HepG2 (cell line): ENCODE measurements around the gene TNFSF10. TPM values are rescaled to one million over a fixed set of nuclear protein-coding genes. Genes with fewer than 3 reads are reported as not detected.

Experiments
- ATAC-seq: fragments of 200-7000 bp; cut with Tn5 transposase; 3 replicates; pipeline ENCODE4 v1.9.1; 2020; ENCODE audit warnings: mild to moderate bottlenecking, moderate library complexity
- Bru-seq: library from RNA; stranded (reverse); fragments of 400-500 nt; gene quantifications from one replicate; lab custom pipeline; 2021; lab: Mats Ljungman, UMichigan
- BruChase-seq, 2 experiments: library from RNA; stranded (reverse); fragments of 400-500 nt; gene quantifications; one replicate each; lab custom pipeline; 2021; lab: Mats Ljungman, UMichigan
- BruUV-seq: library from RNA; stranded (reverse); fragments of 400-500 nt; replicated peaks from 2 replicates; lab custom pipeline; 2021; lab: Mats Ljungman, UMichigan
- CTCF ChIA-PET: fragments of 300-600 bp; formaldehyde crosslinking; extraction: SDS; loops from one replicate; lab custom pipeline; 2021; ENCODE audit warnings: low total read pairs, inconsistent platforms, low intra/inter-chr PET ratio; lab: Yijun Ruan, JAX
- POLR2A ChIA-PET: fragments of 350-600 bp; sonication (Branson Sonifier 250); formaldehyde crosslinking; loops from one replicate; lab custom pipeline; 2020; ENCODE audit warnings: antibody characterized with exemption, inconsistent platforms; lab: Yijun Ruan, JAX
- DNase-seq: peaks from one replicate; pipeline ENCODE4 v3.0.0-alpha.2; 2015; ENCODE audit warnings: low spot score
- FAIRE-seq: peaks from 3 replicates; lab custom pipeline; 2011; peaks lifted over from hg19 to GRCh38; lab: Jason Lieb, UNC
- H2AFZ ChIP-seq: one replicate; pipeline ENCODE4 v1.6.1; 2011; ENCODE audit warnings: low read length, inconsistent platforms
- H3K27ac ChIP-seq: fragments of 300-600 bp; 3 replicates; pipeline ENCODE4 v1.8.0; 2011; ENCODE audit warnings: mixed run types, mild to moderate bottlenecking, mixed read lengths, low read length, inconsistent platforms; ENCODE audit not compliant: insufficient read depth; ENCODE audit errors: extremely low read length
- H3K27me3 ChIP-seq, 2 experiments: fragments of 200-600 bp in 1 of 2; 2 replicates in 1 of 2; 3 replicates in 1 of 2; pipeline versions ENCODE4 v1.6.0 to v1.8.0; 2011; ENCODE audit warnings: low read length in 2 of 2, mild to moderate bottlenecking in 2 of 2, moderate library complexity in 2 of 2, inconsistent platforms in 1 of 2; ENCODE audit not compliant: insufficient read depth in 2 of 2, control insufficient read depth in 1 of 2
- H3K36me3 ChIP-seq, 2 experiments: fragments of 200-600 bp in 1 of 2; replicated peaks in 1 of 2; 2 replicates in 1 of 2; 3 replicates in 1 of 2; pipeline versions ENCODE4 v1.5.1 to v1.8.0; 2011; ENCODE audit warnings: low read length in 2 of 2, inconsistent platforms in 1 of 2; ENCODE audit not compliant: insufficient read depth in 2 of 2, control insufficient read depth in 1 of 2
- H3K4me1 ChIP-seq: 2 replicates; pipeline ENCODE4 v1.5.1; 2012; ENCODE audit warnings: low read length, inconsistent platforms; ENCODE audit not compliant: insufficient read depth
- H3K4me2 ChIP-seq: 2 replicates; pipeline ENCODE4 v1.6.0; 2011; ENCODE audit warnings: low read depth, low read length, inconsistent platforms
- H3K4me3 ChIP-seq, 3 experiments: fragments of 200-600 bp in 1 of 3; sonication (generic), shearing (Covaris generic) in 1 of 3; replicated peaks in 1 of 3; 2 replicates each; pipeline ENCODE4 v1.5.1; 2011 to 2016; ENCODE audit warnings: low read length in 3 of 3, inconsistent platforms in 2 of 3, low read depth in 2 of 3, mild to moderate bottlenecking in 2 of 3, control low read depth in 1 of 3, mixed read lengths in 1 of 3; ENCODE audit not compliant: insufficient read depth in 1 of 3
- H3K79me2 ChIP-seq: one replicate; pipeline ENCODE4 v1.6.1; 2011; ENCODE audit warnings: low read length, inconsistent platforms; ENCODE audit not compliant: insufficient read depth
- H3K9ac ChIP-seq: 2 replicates; pipeline ENCODE4 v1.6.0; 2011; ENCODE audit warnings: mild to moderate bottlenecking, low read depth, low read length, inconsistent platforms; ENCODE audit not compliant: insufficient read depth
- H3K9me3 ChIP-seq: 2 replicates; pipeline ENCODE4 v1.5.1; 2012; ENCODE audit warnings: mild to moderate bottlenecking, low read length
- H4K20me1 ChIP-seq: 2 replicates; pipeline ENCODE4 v1.6.0; 2011; ENCODE audit warnings: inconsistent platforms, mild to moderate bottlenecking, low read length, moderate library complexity; ENCODE audit not compliant: insufficient read depth
- ARNT2 ChIP-seq: sonication (generic); formaldehyde crosslinking; IDR thresholded peaks from 2 replicates; pipeline ENCODE4 v1.8.0; 2022; ENCODE audit warnings: mild to moderate bottlenecking, low read depth, missing genetic modification reagents, moderate library complexity
- TARDBP ChIP-seq: sonication (generic); formaldehyde crosslinking; IDR thresholded peaks from 2 replicates; pipeline ENCODE4 v1.8.0; 2022; ENCODE audit warnings: mild to moderate bottlenecking, missing genetic modification reagents
- ZBTB8A ChIP-seq: sonication (generic); formaldehyde crosslinking; IDR thresholded peaks from 2 replicates; pipeline ENCODE4 v1.4.0; 2020; ENCODE audit warnings: mild to moderate bottlenecking, low read depth, missing genetic modification reagents, borderline replicate concordance
- ZNF737 ChIP-seq: sonication (generic); formaldehyde crosslinking; IDR thresholded peaks from 2 replicates; pipeline ENCODE4 v1.5.0; 2020; ENCODE audit warnings: missing genetic modification reagents, mild to moderate bottlenecking, borderline replicate concordance
- ZNF792 ChIP-seq: IDR thresholded peaks from 2 replicates; pipeline ENCODE4 v1.6.1; 2016
- WGBS: methylation state at CpG from one replicate; pipeline ENCODE4 v1.1.6; 2017; ENCODE audit warnings: low lambda C conversion rate; 5-methylcytosine and 5-hydroxymethylcytosine counted together
- in situ Hi-C: cut with HindIII; loops from 2 replicates; pipeline ENCODE4 v1.10.0; 2017; ENCODE audit warnings: low pct_unique_long_range_greater_than_20kb; ENCODE audit not compliant: extremely low pct_ligation_motif_present
- intact Hi-C: fragments of 100-400 bp; cut with micrococcal nuclease; formaldehyde crosslinking; loops from one replicate; pipeline ENCODE4 v1.10.0; 2022; ENCODE audit not compliant: unreplicated experiment
- long read RNA-seq, 2 experiments: library from RNA in 1 of 2; library from polyadenylated mRNA in 1 of 2; stranded (forward) in 1 of 2; unstranded in 1 of 2; transcript quantifications; one replicate each; pipeline ENCODE4 v2.0.0, GENCODE V29; 2019 to 2022
- polyA minus RNA-seq, 3 experiments: library from RNA; depleted of rRNA, polyadenylated mRNA; stranded (reverse); fragments of >200 nt; gene quantifications; 2 replicates each; pipeline ENCODE4 v1.2.3, GENCODE V29; 2011; ENCODE audit warnings: low replicate concordance in 1 of 3
- polyA plus RNA-seq, 8 experiments: library from polyadenylated mRNA; depleted of rRNA in 3 of 8; stranded (reverse) in 7 of 8; unstranded in 1 of 8; fragments of >200 nt; fragmentation: Illumina TruSeq in 4 of 8; extraction: Trizol in 4 of 8; gene quantifications; 2 replicates each; pipeline versions ENCODE4 v1.2.1 to v1.2.3, GENCODE V29; 2011 to 2016; ENCODE audit warnings: low read depth in 4 of 8, missing spikeins in 1 of 8, mixed read lengths in 1 of 8; ENCODE audit not compliant: insufficient read depth in 1 of 8
- total RNA-seq, 5 experiments: library from RNA; depleted of rRNA; stranded (reverse); fragments of >200 nt; fragmentation: Illumina TruSeq; extraction: Trizol; gene quantifications; 2 replicates each; pipeline ENCODE4 v1.2.3, GENCODE V29; 2016; ENCODE audit warnings: low read depth in 1 of 5
- TF ChIP-seq, protein P1 (sequence below): IDR thresholded peaks from 2 replicates; pipeline ENCODE4 v1.6.1; 2012; ENCODE audit warnings: inconsistent platforms
- TF ChIP-seq, protein P2 (sequence below), 2 experiments: sonication (generic) in 1 of 2; formaldehyde crosslinking in 1 of 2; IDR thresholded peaks; 2 replicates each; pipeline versions ENCODE4 v1.4.0 to v1.6.1; 2016 to 2020; ENCODE audit warnings: borderline replicate concordance in 1 of 2, low read depth in 1 of 2, mild to moderate bottlenecking in 1 of 2, missing genetic modification reagents in 1 of 2
- TF ChIP-seq, protein P3 (sequence below), 2 experiments: sonication (generic) in 1 of 2; formaldehyde crosslinking in 1 of 2; IDR thresholded peaks; 2 replicates each; pipeline versions ENCODE4 v1.5.1 to v1.6.1; 2011 to 2020; ENCODE audit warnings: borderline replicate concordance in 1 of 2, low read depth in 1 of 2, low read length in 1 of 2, mild to moderate bottlenecking in 1 of 2, missing genetic modification reagents in 1 of 2, moderate library complexity in 1 of 2

Gene TNFSF10
- total RNA-seq (2016; rRNA removed; fragmentation: Illumina TruSeq; extraction: Trizol), result 5.3 and 8.4 TPM in 2 replicates
- total RNA-seq (2016; cell fraction: cytosol; rRNA removed; fragmentation: Illumina TruSeq; extraction: Trizol; ENCODE audit: low read depth), result 1.4 and 1.9 TPM in 2 replicates
- 6.3 and 9.1 TPM in 2 replicates for total RNA-seq (2016; cell fraction: insoluble cytoplasmic fraction; rRNA removed; fragmentation: Illumina TruSeq; extraction: Trizol)
- 2.8 and 4.1 TPM in 2 replicates for total RNA-seq (2016; cell fraction: membrane; rRNA removed; fragmentation: Illumina TruSeq; extraction: Trizol)
- 6.0 and 7.6 TPM in 2 replicates for total RNA-seq (2016; cell fraction: nucleus; rRNA removed; fragmentation: Illumina TruSeq; extraction: Trizol)
- 9.9 and 20.3 TPM in 2 replicates for polyA plus RNA-seq (2011; rRNA removed)
- polyA plus RNA-seq (2011; cell fraction: cytosol; rRNA removed), result 7.7 and 20.5 TPM in 2 replicates
- polyA plus RNA-seq (2011; cell fraction: nucleus; rRNA removed), result 1.8 and 3.8 TPM in 2 replicates
- polyA plus RNA-seq (2012), result 30.8 and 49.4 TPM in 2 replicates
- 1.2 and 1.3 TPM in 2 replicates for polyA plus RNA-seq (2016; cell fraction: cytosol; fragmentation: Illumina TruSeq; extraction: Trizol; ENCODE audit: low read depth)
- polyA plus RNA-seq (2016; cell fraction: insoluble cytoplasmic fraction; fragmentation: Illumina TruSeq; extraction: Trizol; ENCODE audit: low read depth), result 5.5 and 5.7 TPM in 2 replicates
- 1.5 and 2.5 TPM in 2 replicates for polyA plus RNA-seq (2016; cell fraction: membrane; fragmentation: Illumina TruSeq; extraction: Trizol; ENCODE audit: low read depth)
- polyA plus RNA-seq (2016; cell fraction: nucleus; fragmentation: Illumina TruSeq; extraction: Trizol; ENCODE audit: insufficient read depth, low read depth), result 9.4 and 10.5 TPM in 2 replicates
- 1.5 and 11.8 TPM in 2 replicates for polyA minus RNA-seq (2011; rRNA and poly(A)+ RNA removed; ENCODE audit: low replicate concordance)
- polyA minus RNA-seq (2011; cell fraction: cytosol; rRNA and poly(A)+ RNA removed), result 2.1 and 6.0 TPM in 2 replicates
- polyA minus RNA-seq (2011; cell fraction: nucleus; rRNA and poly(A)+ RNA removed), result 5.4 and 9.8 TPM in 2 replicates
- Bru-seq, nascent RNA, result percentile 50 among the genes with signal in this experiment
- BruChase-seq, experiment 1, labeled RNA remaining after a 6-hour chase, result percentile 46 among the genes with signal in this experiment
- percentile 42 among the genes with signal in this experiment for BruChase-seq, experiment 2, labeled RNA remaining after a 2-hour chase
- long read RNA-seq, experiment 1, transcript TNFSF10-201 (5 exons, 1,953 nt), result major isoform, 7 of 9 reads
- long read RNA-seq, experiment 1, partial matches to known transcripts, result 0 of 9 reads
- long read RNA-seq, experiment 1, other reads (novel, unspliced or antisense), result 1 of 9 reads
- long read RNA-seq, experiment 2, partial matches to known transcripts, result 1 of 5 reads
- long read RNA-seq, experiment 2, other reads (novel, unspliced or antisense), result 1 of 5 reads

DNA sequence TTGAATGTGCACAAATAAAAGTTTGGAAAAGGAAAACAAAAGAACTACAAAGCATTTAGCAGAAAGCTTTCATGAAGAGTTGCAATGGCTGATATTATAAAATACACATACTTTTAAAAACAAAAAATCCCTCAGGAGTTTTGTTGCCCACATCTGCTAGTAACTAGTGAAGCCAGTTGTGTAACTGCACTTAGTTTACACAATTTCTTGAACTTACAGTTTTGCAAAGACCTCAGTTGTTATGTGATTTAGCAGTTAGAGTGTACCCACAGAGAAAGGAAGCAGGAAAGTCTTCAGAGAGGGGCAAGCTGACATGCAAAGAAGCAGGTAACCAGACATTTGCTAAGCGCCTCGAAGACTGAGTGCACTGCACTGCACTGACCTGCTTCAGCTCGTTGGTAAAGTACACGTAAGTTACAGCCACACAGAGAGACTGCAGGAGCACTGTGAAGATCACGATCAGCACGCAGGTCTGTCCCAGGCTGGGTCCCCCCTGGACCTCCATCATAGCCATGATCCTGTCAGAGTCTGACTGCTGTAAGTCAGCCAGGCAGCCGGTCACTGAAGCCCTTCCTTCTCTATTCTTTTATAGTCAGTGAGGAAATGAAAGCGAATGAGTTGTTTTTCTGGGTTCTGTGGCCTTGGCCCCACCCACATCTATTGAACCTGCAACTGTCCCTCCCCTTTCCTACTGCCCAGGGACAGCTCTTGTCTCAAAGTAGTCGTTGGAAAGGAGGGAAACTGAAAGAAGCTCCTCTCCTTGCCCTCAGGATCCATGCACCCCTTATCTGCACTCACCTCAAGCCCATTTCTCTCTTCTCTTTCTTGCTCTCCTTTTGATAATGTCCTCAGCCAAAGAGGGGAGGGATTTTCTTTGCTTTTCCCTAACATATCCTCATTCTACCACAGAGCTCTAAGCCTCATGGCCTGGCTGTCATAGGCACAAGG, at the start of gene TNFSF10:
Gene TNFSF10, minus strand, starts transcription at position 560 of the 948 bp plus-strand sequence. Its CDS starts 46 bp downstream, at position 514.
- 2% methylated on average over 9 of the region's 9 CpGs for WGBS
- Histone ChIP-seq H3K27me3 (no peaks in the 10 kb centered on the region), H3K9me3 (no peaks in the 10 kb centered on the region), H2AFZ (peak within 1 kb of the TSS; percentile 92), H4K20me1 (no peaks in the 10 kb centered on the region), H3K27ac (peak within 1 kb of the TSS; percentile 80), H3K4me1 (peaks cover 41% of the 10 kb centered on the region), H3K36me3 (no peaks in the 10 kb centered on the region), H3K4me3 (peak within 1 kb of the TSS; percentile 64 to 74 (median 70)), H3K9ac (peak within 1 kb of the TSS; percentile 63), H3K4me2 (peak within 1 kb of the TSS; percentile 94), H3K79me2 (peaks cover 8% of the 10 kb centered on the region)
- CTCF ChIA-PET, result no interaction called here
- intact Hi-C loops (no loop called here), in situ Hi-C loops (no loop called here)
- POLR2A ChIA-PET, result interaction anchor here (0.6 to 2.0 kb wide), 9 partner anchors 15 to 169 kb away, joined by 3 to 12 read pairs (median 3); no protein-coding TSS in a partner anchor
- no peak for FAIRE-seq
- peak; percentile 96 for ATAC-seq
- DNase-seq, result peak; percentile 37
- TSS peak; percentile 83 for BruUV-seq
- TF ChIP-seq ZNF737 (CRISPR knock-in tag) (no peak), ZNF792 (CRISPR knock-in tag) (no peak), ARNT2 (CRISPR knock-in tag) (no peak), ZBTB8A (CRISPR knock-in tag) (no peak), TARDBP (CRISPR knock-in tag) (peak; percentile 59; the same call in 1 of the 2 replicates)
- TF ChIP-seq, protein P1, sequence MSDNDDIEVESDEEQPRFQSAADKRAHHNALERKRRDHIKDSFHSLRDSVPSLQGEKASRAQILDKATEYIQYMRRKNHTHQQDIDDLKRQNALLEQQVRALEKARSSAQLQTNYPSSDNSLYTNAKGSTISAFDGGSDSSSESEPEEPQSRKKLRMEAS, result no peak
- TF ChIP-seq, protein P2, sequence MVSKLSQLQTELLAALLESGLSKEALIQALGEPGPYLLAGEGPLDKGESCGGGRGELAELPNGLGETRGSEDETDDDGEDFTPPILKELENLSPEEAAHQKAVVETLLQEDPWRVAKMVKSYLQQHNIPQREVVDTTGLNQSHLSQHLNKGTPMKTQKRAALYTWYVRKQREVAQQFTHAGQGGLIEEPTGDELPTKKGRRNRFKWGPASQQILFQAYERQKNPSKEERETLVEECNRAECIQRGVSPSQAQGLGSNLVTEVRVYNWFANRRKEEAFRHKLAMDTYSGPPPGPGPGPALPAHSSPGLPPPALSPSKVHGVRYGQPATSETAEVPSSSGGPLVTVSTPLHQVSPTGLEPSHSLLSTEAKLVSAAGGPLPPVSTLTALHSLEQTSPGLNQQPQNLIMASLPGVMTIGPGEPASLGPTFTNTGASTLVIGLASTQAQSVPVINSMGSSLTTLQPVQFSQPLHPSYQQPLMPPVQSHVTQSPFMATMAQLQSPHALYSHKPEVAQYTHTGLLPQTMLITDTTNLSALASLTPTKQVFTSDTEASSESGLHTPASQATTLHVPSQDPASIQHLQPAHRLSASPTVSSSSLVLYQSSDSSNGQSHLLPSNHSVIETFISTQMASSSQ (IDR thresholded peaks at IDR 0.05; ENCODE audit: low read depth), result no peak
- TF ChIP-seq, protein P2 (CRISPR knock-in tag; IDR thresholded peaks at IDR 0.05; ENCODE audit: borderline replicate concordance), result no peak
- TF ChIP-seq, protein P3, sequence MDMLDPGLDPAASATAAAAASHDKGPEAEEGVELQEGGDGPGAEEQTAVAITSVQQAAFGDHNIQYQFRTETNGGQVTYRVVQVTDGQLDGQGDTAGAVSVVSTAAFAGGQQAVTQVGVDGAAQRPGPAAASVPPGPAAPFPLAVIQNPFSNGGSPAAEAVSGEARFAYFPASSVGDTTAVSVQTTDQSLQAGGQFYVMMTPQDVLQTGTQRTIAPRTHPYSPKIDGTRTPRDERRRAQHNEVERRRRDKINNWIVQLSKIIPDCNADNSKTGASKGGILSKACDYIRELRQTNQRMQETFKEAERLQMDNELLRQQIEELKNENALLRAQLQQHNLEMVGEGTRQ (IDR thresholded peaks at IDR 0.05; ENCODE audit: low read depth, low read length), result no peak
- TF ChIP-seq, protein P3 (CRISPR knock-in tag; IDR thresholded peaks at IDR 0.05; ENCODE audit: borderline replicate concordance), result no peak
